Epithelial cell of proximal tubule (primary cell): Measurements from ENCODE around the gene C1QTNF9B. TPM values are rescaled to one million over a fixed set of nuclear protein-coding genes. Genes with fewer than 3 reads are reported as not detected.

ENCODE experiments used
- DNase-seq: peaks from one replicate; pipeline ENCODE4 v3.0.0-alpha.2; 2011; ENCODE audit warnings: low read depth
- H3K4me3 ChIP-seq: 2 replicates; pipeline ENCODE4 v1.5.1; 2011; ENCODE audit warnings: low read depth, mild to moderate bottlenecking, low read length
- total RNA-seq: library from RNA; depleted of rRNA; stranded (reverse); fragments of >200 nt; gene quantifications from 2 replicates; pipeline ENCODE4 v1.2.3, GENCODE V29; 2015
- TF ChIP-seq, protein P1 (sequence below): conservative IDR thresholded peaks from 2 replicates; pipeline ENCODE4 v1.5.1; 2012; ENCODE audit warnings: low read depth, mild to moderate bottlenecking, low read length

The C1QTNF9B gene
- total RNA-seq, 1 donor from 2014 or later: not detected

DNA sequence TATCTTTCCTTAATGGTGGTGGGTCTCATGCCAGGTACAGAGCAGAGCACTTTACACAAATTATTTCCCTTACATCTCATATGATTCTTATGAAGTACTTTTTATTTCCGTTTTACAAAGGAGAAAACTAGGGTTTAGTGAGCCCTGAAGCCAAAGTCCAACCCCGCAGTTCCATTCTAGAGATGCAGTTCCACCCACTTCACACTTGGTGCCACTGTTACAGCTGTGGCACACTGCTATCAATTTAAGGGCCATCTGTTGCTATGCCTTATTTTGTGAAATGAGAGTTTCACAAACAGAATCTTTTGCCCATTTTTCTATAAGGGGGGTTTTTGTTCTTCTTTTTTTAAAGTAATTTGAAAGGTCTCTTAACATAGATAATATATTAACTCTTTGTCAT, 21.0 kb downstream of the C1QTNF9B start:
- no peak for DNase-seq
- TF ChIP-seq, protein P1, sequence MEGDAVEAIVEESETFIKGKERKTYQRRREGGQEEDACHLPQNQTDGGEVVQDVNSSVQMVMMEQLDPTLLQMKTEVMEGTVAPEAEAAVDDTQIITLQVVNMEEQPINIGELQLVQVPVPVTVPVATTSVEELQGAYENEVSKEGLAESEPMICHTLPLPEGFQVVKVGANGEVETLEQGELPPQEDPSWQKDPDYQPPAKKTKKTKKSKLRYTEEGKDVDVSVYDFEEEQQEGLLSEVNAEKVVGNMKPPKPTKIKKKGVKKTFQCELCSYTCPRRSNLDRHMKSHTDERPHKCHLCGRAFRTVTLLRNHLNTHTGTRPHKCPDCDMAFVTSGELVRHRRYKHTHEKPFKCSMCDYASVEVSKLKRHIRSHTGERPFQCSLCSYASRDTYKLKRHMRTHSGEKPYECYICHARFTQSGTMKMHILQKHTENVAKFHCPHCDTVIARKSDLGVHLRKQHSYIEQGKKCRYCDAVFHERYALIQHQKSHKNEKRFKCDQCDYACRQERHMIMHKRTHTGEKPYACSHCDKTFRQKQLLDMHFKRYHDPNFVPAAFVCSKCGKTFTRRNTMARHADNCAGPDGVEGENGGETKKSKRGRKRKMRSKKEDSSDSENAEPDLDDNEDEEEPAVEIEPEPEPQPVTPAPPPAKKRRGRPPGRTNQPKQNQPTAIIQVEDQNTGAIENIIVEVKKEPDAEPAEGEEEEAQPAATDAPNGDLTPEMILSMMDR: peak; percentile 66
- no peak overlapping the region for H3K4me3 ChIP-seq

DNA sequence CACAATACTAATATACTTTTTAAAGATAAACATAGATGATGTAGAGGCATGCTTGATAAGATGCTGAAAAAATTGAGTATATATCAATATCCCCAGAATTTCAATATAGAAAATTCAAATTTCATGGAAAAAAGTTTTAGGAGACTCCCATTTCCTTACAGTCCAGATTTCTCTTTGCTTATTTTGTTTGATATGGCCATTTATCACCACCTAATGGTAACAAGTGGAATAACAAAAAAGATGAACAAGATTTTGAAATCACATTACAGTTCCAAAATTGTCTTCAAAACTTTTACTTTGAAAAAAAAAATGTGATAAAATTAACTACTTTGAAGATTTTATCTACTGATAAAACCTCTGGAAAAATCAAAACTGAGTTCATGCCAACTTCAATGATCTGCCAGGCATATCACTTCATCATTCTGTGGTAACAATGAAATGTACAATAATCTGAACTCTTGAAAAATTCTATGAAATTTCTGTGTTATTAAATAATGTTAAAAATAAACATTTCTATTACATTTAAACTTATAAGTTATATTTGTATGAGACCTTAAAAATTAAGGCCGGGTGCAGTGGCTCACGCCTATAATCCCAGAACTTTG, 25.6 kb downstream of the C1QTNF9B start:
- no peak overlapping the region for H3K4me3 ChIP-seq
- TF ChIP-seq, protein P1: peak; percentile 53
- no peak for DNase-seq

DNA sequence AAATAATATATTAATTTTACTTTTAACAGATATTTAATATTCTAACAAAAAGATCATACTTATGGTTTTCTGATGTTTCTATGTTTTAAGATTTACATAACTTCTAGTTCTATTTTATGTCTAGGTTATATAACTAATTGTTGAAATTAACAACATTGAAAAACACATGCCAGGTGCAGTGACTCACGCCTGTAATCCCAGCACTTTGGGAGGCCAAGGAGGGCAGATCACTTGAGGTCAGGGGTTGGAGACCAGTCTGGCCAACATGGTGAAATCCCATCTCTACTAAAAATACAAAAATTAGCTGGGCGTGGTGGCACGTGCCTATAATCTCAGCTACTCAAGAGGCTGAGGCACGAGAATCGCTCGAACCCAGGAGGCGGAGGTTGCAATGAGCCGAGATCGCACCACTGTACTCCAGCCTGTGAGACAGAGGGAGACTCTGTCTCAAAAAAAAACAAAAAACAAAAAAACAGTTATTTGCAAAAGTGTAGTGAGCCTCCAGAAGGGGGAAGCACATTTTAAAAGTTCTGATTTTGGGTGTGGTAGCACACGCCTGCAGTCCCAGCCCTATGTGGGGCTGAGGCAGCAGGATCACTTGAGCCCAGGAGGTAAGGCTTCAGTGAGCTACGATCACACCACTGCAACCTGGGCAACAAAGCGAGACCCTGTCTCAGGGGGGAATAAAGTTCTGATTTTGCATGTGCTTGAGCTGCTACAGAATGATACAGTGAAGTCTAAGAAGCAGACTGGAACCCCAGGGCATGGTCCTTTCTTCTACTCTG, 26.8 kb downstream of the C1QTNF9B start:
- no peak overlapping the region for H3K4me3 ChIP-seq
- TF ChIP-seq, protein P1: no peak
- no peak for DNase-seq

DNA sequence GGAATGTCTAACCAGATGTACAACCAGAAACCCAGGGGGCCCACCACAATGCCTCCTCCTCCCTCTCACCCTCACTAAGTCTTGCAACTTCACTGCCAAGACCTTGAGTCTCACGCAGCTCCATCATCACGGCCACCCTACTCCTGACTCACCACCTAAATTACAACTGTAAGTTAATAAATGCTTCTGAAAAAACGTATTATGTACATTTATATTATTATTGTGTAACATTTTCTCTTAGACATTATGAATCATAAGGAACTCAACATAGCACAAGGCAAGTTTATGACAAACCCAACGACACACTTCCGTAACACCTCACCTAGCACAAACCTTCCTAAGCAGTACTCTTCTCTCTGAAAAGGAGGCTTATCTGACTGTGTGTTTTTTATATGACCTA, 28.8 kb downstream of the C1QTNF9B start:
- TF ChIP-seq, protein P1: no peak
- DNase-seq: no peak

DNA sequence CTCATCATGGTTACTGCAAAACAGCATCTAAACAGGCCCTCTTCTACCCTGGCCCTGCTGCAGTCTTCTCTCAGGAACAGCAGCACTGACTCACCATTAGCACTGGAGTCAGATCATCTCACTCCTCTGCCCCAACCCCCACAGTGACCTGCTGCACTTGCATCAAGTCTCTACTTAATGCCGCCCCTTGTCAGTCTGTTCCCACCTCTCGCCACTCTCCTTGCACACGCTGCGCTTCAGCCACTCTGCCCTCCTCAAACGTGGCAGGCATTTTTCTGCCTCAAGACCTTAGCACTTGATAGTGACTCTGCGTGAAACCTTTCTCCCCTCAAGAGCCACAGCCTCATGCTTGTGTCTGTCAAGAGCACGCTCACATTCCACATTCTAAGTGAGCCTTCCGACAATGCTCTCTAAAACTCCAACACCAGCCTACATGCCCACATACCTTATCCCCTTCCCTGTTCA, 30.2 kb downstream of the C1QTNF9B start:
- no peak overlapping the region for H3K4me3 ChIP-seq
- no peak for DNase-seq
- TF ChIP-seq, protein P1: no peak

More for the DNA sequence above, 28.8 kb downstream of the C1QTNF9B start:
- no peak overlapping the region for H3K4me3 ChIP-seq

DNA sequence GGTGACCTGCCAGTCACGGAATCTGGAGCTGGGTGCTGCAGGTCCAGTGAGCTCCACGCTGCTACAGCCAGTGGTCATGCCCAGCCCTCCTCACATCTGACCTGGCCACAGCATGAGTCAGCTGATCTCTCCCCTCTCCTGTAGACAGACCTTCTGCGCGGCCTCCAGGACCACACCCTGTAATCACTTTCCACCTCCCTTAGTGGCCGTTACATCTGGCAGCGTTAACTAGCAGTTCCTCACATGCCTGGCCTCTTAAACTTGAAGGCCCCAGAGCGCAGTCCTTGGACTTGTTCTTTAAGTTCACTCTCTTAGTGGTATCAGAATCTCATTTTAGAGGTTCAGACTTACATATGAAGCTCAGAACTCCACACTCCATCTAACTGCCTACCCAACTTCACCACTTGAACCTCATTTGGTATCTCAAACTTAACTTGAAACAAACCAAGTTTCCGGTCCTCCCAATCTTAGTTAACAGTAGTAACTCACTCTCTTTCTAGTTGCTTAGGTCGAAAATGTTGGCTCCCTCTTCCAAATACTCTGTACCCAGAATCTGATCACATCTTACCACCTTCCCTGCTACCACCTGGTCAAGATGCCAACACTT, 30.8 kb downstream of the C1QTNF9B start:
- TF ChIP-seq, protein P1: no peak
- no peak for DNase-seq
- no peak overlapping the region for H3K4me3 ChIP-seq
